Effector CD8-positive, alpha-beta T cell (primary cell): ENCODE results near the gene SELENOO.

Source experiments
- DNase-seq: peaks from one replicate; lab custom pipeline; 2025; lab: John Stamatoyannopoulos, UW

The SELENOO gene

GRCh38 chr22:50255099-50255498 lies 54.3 kb downstream of the SELENOO start:
- no peak for DNase-seq

- no peak for DNase-seq
Measured at GRCh38 chr22:50255607-50256006, 54.8 kb downstream of the SELENOO start.

- no peak for DNase-seq
Measured at GRCh38 chr22:50256258-50256862, 55.5 kb downstream of the SELENOO start.

GRCh38 chr22:50257041-50257440 lies 56.2 kb downstream of the SELENOO start:
- DNase-seq = no peak

- DNase-seq = no peak
Measured at GRCh38 chr22:50257451-50258360, 56.9 kb downstream of the SELENOO start.

- no peak for DNase-seq
Measured at GRCh38 chr22:50258361-50259292, 57.8 kb downstream of the SELENOO start.

- DNase-seq = no peak
Measured at GRCh38 chr22:50259302-50259701, 58.5 kb downstream of the SELENOO start.

- DNase-seq = no peak
Measured at GRCh38 chr22:50260434-50260800, 59.6 kb downstream of the SELENOO start.

GRCh38 chr22:50260801-50261614 lies 60.2 kb downstream of the SELENOO start:
- no peak for DNase-seq

- no peak for DNase-seq
Measured at GRCh38 chr22:50261615-50262459, 61.0 kb downstream of the SELENOO start, which contains the start of gene MAPK12. Gene MAPK12 (minus strand): TSS chr22:50261683. CDS start chr22:50261509, 174 bp downstream.

GRCh38 chr22:50262460-50262911 lies 61.7 kb downstream of the SELENOO start:
- DNase-seq = no peak

- DNase-seq = no peak
Measured at GRCh38 chr22:50262973-50263617, 62.3 kb downstream of the SELENOO start.

- no peak for DNase-seq
Measured at GRCh38 chr22:50264104-50264745, 63.4 kb downstream of the SELENOO start.

GRCh38 chr22:50264946-50265669 lies 64.3 kb downstream of the SELENOO start:
- DNase-seq = no peak

GRCh38 chr22:50266994-50267393 lies 66.2 kb downstream of the SELENOO start:
- no peak for DNase-seq
